LNCaP clone FGC (cell line): ENCODE results near the gene RBM3.

Experiments
- DNase-seq: peaks from one replicate; pipeline ENCODE4 v3.0.0-alpha.2; 2011; ENCODE audit warnings: low read depth
- H3K4me3 ChIP-seq: 2 replicates; pipeline ENCODE4 v1.5.1; 2011; ENCODE audit warnings: mild to moderate bottlenecking, low read depth, low read length, control low read depth
- CTCF ChIP-seq: IDR thresholded peaks from 2 replicates; pipeline ENCODE4 v1.5.1; 2012; ENCODE audit warnings: mild to moderate bottlenecking; ENCODE audit not compliant: control insufficient read depth, insufficient read depth; ENCODE audit errors: extremely low read depth

The RBM3 gene

GRCh38 chrX:48601741-48602394 lies 27.6 kb downstream of the RBM3 start:
- H3K4me3 ChIP-seq, result no peak overlapping the region
- no peak for DNase-seq
- TF ChIP-seq CTCF, result no peak

GRCh38 chrX:48604701-48605100 lies 30.4 kb downstream of the RBM3 start:
- TF ChIP-seq CTCF, result no peak
- H3K4me3 ChIP-seq, result no peak overlapping the region
- no peak for DNase-seq

- DNase-seq, result no peak
- no peak for TF ChIP-seq CTCF
- H3K4me3 ChIP-seq, result no peak overlapping the region
Measured at GRCh38 chrX:48606091-48606490, 31.8 kb downstream of the RBM3 start.

- DNase-seq, result no peak
- no peak overlapping the region for H3K4me3 ChIP-seq
- TF ChIP-seq CTCF, result no peak
Measured at GRCh38 chrX:48611703-48612102, 37.4 kb downstream of the RBM3 start.

- H3K4me3 ChIP-seq, result no peak overlapping the region
- TF ChIP-seq CTCF, result no peak
- DNase-seq, result no peak
Measured at GRCh38 chrX:48613502-48614160, 39.3 kb downstream of the RBM3 start.

- TF ChIP-seq CTCF, result no peak
- DNase-seq, result no peak
- H3K4me3 ChIP-seq, result no peak overlapping the region
Measured at GRCh38 chrX:48616576-48616975, 42.3 kb downstream of the RBM3 start.
